ENCODE data around the gene RHOBTB3.
"Not testable (repeated sequence)": the region's sequence is repeated elsewhere in the genome, so short reads cannot be mapped to it uniquely, and the experiment has no call there.

The RHOBTB3 gene

GRCh38 chr5:95730730-95731570 lies at the start of gene RHOBTB3:
RHOBTB3 (plus strand) TSS chr5:95731336; CDS start chr5:95731683, 347 bp downstream.
- DNase-seq, result peak; percentile 84

- DNase-seq, result no peak
Observed at GRCh38 chr5:95682891-95683290, 48.2 kb upstream of the RHOBTB3 start, which contains the start of gene SPATA9. SPATA9 (minus strand) TSS chr5:95682991; CDS start chr5:95682854, 137 bp downstream.

GRCh38 chr5:95684361-95684760 lies 46.8 kb upstream of the RHOBTB3 start:
- no peak for DNase-seq

- DNase-seq, result no peak
Observed at GRCh38 chr5:95686651-95687050, 44.5 kb upstream of the RHOBTB3 start.

- DNase-seq, result no peak
Observed at GRCh38 chr5:95689680-95690079, 41.5 kb upstream of the RHOBTB3 start.

GRCh38 chr5:95690333-95690732 lies 40.8 kb upstream of the RHOBTB3 start:
- no peak for DNase-seq

GRCh38 chr5:95697781-95698681 lies 33.1 kb upstream of the RHOBTB3 start:
- DNase-seq, result no peak

- DNase-seq, result no peak
Observed at GRCh38 chr5:95699337-95699736, 31.8 kb upstream of the RHOBTB3 start.

GRCh38 chr5:95701074-95701473 lies 30.1 kb upstream of the RHOBTB3 start:
- no peak for DNase-seq

- DNase-seq, result peak; percentile 33
Observed at GRCh38 chr5:95704150-95704549, 27.0 kb upstream of the RHOBTB3 start.

- not testable (repeated sequence) for DNase-seq
Observed at GRCh38 chr5:95706196-95706595, 24.9 kb upstream of the RHOBTB3 start.

- DNase-seq, result no peak
Observed at GRCh38 chr5:95707055-95707454, 24.1 kb upstream of the RHOBTB3 start.

GRCh38 chr5:95707534-95708188 lies 23.5 kb upstream of the RHOBTB3 start:
- peak; percentile 11 for DNase-seq

- no peak for DNase-seq
Observed at GRCh38 chr5:95708876-95709275, 22.3 kb upstream of the RHOBTB3 start.

- DNase-seq, result no peak
Observed at GRCh38 chr5:95709967-95710650, 21.0 kb upstream of the RHOBTB3 start.

- not testable (repeated sequence) for DNase-seq
Observed at GRCh38 chr5:95710651-95711500, 20.3 kb upstream of the RHOBTB3 start.

GRCh38 chr5:95711501-95712346 lies 19.4 kb upstream of the RHOBTB3 start:
- DNase-seq, result no peak

GRCh38 chr5:95712347-95712958 lies 18.7 kb upstream of the RHOBTB3 start:
- no peak for DNase-seq

GRCh38 chr5:95713246-95713645 lies 17.9 kb upstream of the RHOBTB3 start:
- DNase-seq, result not testable (repeated sequence)
